ENCODE results near the gene ABCC4. TPM values are rescaled to one million over a fixed set of nuclear protein-coding genes. Genes with fewer than 3 reads are reported as not detected.

ABCC4 gene, protein sequence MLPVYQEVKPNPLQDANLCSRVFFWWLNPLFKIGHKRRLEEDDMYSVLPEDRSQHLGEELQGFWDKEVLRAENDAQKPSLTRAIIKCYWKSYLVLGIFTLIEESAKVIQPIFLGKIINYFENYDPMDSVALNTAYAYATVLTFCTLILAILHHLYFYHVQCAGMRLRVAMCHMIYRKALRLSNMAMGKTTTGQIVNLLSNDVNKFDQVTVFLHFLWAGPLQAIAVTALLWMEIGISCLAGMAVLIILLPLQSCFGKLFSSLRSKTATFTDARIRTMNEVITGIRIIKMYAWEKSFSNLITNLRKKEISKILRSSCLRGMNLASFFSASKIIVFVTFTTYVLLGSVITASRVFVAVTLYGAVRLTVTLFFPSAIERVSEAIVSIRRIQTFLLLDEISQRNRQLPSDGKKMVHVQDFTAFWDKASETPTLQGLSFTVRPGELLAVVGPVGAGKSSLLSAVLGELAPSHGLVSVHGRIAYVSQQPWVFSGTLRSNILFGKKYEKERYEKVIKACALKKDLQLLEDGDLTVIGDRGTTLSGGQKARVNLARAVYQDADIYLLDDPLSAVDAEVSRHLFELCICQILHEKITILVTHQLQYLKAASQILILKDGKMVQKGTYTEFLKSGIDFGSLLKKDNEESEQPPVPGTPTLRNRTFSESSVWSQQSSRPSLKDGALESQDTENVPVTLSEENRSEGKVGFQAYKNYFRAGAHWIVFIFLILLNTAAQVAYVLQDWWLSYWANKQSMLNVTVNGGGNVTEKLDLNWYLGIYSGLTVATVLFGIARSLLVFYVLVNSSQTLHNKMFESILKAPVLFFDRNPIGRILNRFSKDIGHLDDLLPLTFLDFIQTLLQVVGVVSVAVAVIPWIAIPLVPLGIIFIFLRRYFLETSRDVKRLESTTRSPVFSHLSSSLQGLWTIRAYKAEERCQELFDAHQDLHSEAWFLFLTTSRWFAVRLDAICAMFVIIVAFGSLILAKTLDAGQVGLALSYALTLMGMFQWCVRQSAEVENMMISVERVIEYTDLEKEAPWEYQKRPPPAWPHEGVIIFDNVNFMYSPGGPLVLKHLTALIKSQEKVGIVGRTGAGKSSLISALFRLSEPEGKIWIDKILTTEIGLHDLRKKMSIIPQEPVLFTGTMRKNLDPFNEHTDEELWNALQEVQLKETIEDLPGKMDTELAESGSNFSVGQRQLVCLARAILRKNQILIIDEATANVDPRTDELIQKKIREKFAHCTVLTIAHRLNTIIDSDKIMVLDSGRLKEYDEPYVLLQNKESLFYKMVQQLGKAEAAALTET (N-terminal part only)
- polyA plus RNA-seq (ENCODE audit: insufficient read length in 4 of 4) = 10 to 100 TPM; 19.8 to 21.7 (median 20.6) TPM

GRCh38 chr13:95301183-95301967, at the start of gene ABCC4:
ABCC4 (minus strand) TSS chr13:95301451; CDS start chr13:95301314, 137 bp downstream.
- peak; percentile 20 to 62 (median 49) for DNase-seq (ENCODE audit: low read depth in 4 of 4, low spot score in 2 of 4)

- no peak for DNase-seq (ENCODE audit: low read depth in 4 of 4, low spot score in 2 of 4)
These were observed 48.0 kb upstream of the ABCC4 start for GRCh38 chr13:95349267-95349666.

GRCh38 chr13:95343944-95344343, 42.7 kb upstream of the ABCC4 start:
- DNase-seq (ENCODE audit: low read depth in 4 of 4, low spot score in 2 of 4) = no peak

GRCh38 chr13:95341441-95341840, 40.2 kb upstream of the ABCC4 start:
- no peak for DNase-seq (ENCODE audit: low read depth in 4 of 4, low spot score in 2 of 4)

- DNase-seq (ENCODE audit: low read depth in 4 of 4, low spot score in 2 of 4) = no peak
These were observed 37.7 kb upstream of the ABCC4 start for GRCh38 chr13:95338905-95339304.

DNA sequence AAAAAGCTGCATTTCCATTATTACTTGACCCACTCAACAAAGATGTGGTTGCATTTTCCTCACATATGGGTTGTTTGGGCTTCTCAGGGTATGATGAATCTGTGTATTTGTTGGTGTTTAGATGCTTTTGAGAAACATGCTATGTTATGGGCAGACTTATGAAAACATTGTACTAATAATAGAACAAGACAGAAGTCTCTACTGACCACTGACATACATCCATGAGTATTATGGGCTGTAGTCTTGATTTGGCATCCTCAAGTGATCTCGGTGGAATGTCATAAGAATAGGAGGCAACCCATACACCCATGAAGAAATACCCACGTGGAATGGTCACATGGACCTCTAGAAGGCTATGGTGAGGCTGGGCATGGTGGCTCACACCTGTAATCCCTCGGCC, 36.3 kb upstream of the ABCC4 start:
- DNase-seq (ENCODE audit: low read depth in 4 of 4, low spot score in 2 of 4) = no peak

GRCh38 chr13:95335667-95336066, 34.4 kb upstream of the ABCC4 start:
- DNase-seq (ENCODE audit: low read depth in 4 of 4, low spot score in 2 of 4) = no peak

- no peak for DNase-seq (ENCODE audit: low read depth in 4 of 4, low spot score in 2 of 4)
These were observed 27.1 kb upstream of the ABCC4 start for GRCh38 chr13:95328386-95328785.

DNA sequence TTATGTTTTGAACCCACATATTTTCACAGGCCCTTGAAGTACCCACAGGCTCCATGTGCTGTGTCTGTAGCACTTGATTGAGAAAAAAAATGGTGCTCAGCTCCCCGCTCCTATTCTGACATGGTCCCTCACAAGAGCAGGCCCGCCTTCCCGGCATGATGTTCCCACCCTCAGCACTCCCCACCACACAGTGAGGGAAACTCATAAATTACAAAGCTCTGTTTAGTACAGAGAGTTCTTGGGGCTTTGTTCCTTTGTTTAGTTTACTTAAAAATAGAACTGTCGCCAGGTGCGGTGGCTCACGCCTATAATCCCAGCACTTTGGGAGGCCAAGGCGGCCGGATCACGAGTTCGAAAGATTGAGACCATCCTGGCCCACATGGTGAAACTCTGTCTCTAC, 25.9 kb upstream of the ABCC4 start:
- DNase-seq (ENCODE audit: low read depth in 4 of 4, low spot score in 2 of 4) = no peak

DNA sequence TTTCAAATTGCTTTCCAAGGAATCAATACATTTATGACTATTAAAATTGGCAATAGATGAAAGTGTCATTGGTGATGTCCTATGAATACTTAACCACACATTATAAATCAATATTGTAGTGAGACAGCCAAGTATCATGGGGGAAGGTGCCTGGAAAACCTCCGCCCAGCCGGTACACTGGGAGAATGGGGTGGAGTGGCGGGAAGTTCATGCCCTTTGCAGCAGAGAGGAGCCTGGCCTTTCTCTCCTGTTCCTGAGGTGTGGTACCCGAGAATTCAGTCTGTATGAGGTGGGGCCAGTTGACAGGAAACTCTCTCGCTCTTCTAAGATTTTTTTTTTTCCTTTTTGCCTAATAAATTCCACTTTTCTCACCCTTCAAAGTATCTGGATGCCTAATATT, 25.4 kb upstream of the ABCC4 start:
- no peak for DNase-seq (ENCODE audit: low read depth in 4 of 4, low spot score in 2 of 4)

GRCh38 chr13:95325485-95325884, 24.2 kb upstream of the ABCC4 start:
- no peak for DNase-seq (ENCODE audit: low read depth in 4 of 4, low spot score in 2 of 4)

DNA sequence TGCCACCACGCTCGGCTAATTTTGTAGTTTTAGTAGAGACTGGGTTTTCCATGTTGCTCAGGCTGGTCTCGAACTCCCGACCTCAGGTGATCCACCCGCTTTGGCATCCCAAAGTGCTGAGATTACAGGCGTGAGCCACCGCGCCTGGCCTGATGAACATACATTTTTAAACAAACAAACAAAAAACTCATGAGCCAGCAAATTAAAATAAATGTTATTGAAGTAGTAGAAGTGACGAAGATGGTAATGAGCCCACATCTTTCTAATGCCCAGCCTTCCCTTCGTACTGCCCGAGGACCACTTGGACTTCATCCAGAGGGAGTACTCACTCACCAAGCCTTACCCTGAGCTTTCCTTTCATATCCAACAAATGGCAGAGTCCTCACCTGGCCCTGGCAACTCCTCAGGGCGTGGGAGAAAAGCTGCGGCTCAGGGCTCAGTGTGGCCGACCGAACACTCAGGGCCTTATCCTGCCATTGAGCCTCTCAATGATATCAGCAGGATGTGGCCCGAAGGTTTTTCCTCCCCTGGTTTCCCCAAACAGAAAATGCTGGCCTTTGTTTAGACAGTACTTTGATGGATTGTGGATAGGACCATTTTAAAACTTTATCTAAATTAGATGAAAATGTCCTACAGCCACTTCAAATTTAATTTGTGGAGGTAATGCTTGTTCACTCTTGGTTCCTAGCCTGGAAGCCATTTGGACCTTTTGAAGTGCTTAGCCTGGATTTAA, 22.8 kb upstream of the ABCC4 start:
- DNase-seq (ENCODE audit: low read depth in 4 of 4, low spot score in 2 of 4) = no peak

DNA sequence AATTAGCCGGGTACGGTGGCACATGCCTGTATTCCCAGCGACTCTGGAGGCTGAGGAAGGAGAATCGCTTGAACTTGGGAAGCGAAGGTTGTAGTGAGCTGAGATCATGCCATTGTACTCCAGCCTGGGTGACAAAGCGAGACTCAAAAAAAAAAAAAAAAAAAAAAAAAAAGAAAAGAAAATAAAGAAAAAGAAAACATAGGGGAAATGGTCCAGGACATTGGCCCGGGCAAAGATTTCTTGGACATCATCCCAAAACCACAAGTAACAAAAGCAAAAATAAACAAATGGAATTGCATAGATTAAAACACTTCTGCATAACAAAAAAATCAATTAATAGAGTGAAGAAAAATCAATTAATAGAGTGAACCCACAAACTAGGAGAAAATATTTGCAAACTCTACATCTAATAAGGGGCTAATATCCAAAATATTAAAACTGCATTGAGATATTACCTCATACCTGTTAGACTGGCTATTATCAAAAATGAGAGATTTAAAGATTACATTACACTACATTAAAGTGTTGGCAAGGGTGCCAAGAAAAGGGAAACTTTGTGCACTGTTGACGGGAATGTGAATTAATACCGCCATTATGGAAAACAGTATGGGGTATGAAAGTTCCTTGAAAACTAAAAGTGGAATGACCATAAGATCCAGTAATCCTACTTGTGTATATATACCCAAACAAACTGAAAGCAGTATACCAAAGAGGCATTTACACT, 18.5 kb upstream of the ABCC4 start:
- no peak for DNase-seq (ENCODE audit: low read depth in 4 of 4, low spot score in 2 of 4)

DNA sequence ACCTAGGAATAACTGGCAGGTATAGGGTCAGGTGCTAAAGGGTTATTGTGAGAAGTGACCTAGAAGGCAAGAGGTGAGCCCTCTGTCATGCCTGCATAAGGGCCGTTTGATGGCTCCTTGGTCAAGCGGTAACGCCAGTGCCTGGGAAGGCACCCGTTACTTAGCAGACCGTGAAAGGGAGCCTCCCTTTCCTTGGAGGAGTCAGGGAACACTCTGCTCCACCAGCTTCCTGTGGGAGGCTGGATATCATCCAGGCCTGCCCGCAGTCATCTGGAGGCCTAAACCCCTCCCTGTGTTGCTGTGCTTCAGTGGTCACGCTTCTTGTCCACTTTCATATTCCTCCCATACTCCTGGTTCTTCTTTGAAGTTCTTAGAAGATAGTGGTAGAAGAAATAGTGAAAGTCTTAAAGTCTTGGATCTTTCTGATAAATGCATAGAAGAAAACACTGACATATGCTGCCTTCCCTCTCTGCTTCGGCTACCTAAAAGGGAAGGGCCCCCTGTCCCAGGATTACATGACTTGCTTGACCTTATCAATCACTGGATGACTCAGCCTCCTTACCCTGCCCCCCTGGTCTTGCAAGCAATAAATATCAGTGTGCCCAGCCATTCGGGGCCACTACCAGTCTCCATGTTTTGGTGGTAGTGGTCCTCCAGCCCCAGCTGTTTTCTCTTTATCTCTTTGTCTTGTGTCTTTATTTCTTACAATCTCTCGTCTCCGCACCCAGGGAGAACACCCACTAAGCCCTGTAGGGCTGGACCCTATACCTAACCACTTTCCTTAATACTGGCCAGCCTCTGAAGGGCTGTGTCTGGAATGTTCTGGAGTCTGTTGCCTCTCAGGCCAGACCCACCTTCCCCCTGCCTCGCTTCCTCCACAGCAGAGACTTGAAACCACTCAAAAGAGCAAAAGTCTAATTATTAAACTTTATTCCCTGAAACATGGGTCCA, 16.1 kb upstream of the ABCC4 start:
- DNase-seq (ENCODE audit: low read depth in 4 of 4, low spot score in 2 of 4) = no peak

- no peak for DNase-seq (ENCODE audit: low read depth in 4 of 4, low spot score in 2 of 4)
These were observed 14.5 kb upstream of the ABCC4 start for GRCh38 chr13:95315752-95316151.

- no peak for DNase-seq (ENCODE audit: low read depth in 4 of 4, low spot score in 2 of 4)
These were observed 6.3 kb upstream of the ABCC4 start for GRCh38 chr13:95307507-95307906.

GRCh38 chr13:95304453-95304852, 3.2 kb upstream of the ABCC4 start:
- no peak for DNase-seq (ENCODE audit: low read depth in 4 of 4, low spot score in 2 of 4)
